ENCODE measurements around the gene OR2T27.
"Not testable (repeated sequence)": the region's sequence is repeated elsewhere in the genome, so short reads cannot be mapped to it uniquely, and the experiment has no call there.

Gene OR2T27

DNA sequence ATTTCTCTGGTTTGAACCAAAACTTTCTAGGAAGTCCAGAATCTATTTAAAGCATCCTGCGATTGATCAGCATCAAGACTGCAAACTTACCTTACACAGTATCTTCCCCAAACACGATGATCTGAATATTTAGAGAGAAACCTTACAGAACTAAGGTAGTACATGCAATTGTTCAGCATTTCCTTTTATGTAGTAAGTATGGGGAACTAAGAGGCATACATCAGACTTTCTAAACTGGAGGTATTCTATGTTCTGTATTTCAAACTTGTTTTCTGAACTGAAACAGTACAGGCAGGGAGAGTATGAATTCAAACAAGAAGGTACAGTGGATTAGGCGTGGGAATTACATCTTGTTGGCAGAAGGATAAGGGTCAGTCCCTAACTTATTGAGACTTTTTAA is at the start of gene OR2T27:
Gene OR2T27, minus strand, starts transcription at position 175 of the 400 bp plus-strand sequence. CDS start 4,644 bp downstream, outside the sequence.
- not testable (repeated sequence) for DNase-seq

- no peak for DNase-seq
These were observed 49.3 kb upstream of the OR2T27 start for GRCh38 chr1:248704606-248705005.

- no peak for DNase-seq
These were observed 48.3 kb upstream of the OR2T27 start for GRCh38 chr1:248703674-248704073.

DNA sequence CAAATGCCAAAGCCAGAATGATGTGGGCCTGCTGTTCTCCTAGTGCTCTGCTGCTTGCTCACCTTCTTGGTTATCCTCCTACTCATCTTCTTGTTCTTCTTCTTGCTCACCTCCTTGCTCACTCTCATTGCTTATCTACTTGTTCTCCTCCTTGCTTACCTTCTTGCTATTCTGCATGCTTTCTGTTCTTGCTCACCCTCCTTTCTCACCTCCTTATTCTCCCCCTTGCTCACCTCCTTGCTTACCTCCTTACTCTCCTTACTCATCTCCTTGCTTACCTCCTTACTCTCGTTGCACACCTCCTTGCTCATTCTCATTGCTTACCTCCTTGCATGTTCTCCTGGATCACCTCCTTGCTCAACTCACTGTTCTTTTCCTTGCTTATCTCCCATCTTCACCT is 47.4 kb upstream of the OR2T27 start, which contains the start of gene OR14I1:
Gene OR14I1, minus strand, starts transcription at position 53 of the 400 bp plus-strand sequence.
- no peak for DNase-seq

DNA sequence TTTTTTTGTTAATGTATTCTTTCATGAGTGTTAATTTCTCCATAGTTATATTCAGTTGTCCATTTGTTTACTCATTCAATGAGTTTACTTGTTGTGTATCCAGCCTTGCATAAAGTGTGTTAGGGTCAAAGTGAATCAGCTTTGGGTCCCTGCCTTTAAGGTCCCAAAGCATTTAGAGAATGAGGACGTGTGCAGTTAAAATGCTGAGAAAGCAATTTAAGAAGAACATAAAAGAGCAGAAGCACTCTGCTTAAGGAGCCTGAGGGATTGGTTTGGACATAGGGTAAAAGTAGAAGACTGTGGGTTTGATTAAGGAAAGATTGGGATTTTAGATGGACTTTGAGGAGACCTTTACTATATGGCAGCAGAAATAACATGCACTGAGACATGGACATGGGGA is 43.8 kb upstream of the OR2T27 start:
- no peak for DNase-seq

GRCh38 chr1:248697907-248698306 is 42.6 kb upstream of the OR2T27 start:
- DNase-seq: no peak

- DNase-seq: no peak
These were observed 41.4 kb upstream of the OR2T27 start for GRCh38 chr1:248696774-248697173.

DNA sequence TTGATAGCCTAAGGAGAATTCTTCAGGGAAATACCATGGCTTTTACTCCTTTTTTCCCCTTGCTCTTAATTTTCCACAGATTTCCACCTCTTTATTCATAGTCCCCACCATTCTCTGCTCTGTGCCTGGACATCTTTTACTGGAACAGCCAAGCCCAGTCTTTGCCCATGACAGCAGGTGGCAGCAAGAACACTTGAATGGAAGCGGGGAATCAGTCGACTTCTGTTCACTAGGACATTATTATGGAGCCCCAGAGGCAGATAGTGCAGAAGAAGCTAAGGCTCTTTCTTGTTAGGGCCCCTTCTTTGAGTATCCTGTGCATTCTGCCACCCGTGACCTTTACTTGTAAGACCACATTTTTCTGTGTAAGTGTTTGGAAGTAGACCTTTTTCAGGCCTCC is 40.9 kb upstream of the OR2T27 start:
- peak in 1 of 2 donors; percentile 2 for DNase-seq

- no peak for DNase-seq
These were observed 40.3 kb upstream of the OR2T27 start for GRCh38 chr1:248695451-248696132.

DNA sequence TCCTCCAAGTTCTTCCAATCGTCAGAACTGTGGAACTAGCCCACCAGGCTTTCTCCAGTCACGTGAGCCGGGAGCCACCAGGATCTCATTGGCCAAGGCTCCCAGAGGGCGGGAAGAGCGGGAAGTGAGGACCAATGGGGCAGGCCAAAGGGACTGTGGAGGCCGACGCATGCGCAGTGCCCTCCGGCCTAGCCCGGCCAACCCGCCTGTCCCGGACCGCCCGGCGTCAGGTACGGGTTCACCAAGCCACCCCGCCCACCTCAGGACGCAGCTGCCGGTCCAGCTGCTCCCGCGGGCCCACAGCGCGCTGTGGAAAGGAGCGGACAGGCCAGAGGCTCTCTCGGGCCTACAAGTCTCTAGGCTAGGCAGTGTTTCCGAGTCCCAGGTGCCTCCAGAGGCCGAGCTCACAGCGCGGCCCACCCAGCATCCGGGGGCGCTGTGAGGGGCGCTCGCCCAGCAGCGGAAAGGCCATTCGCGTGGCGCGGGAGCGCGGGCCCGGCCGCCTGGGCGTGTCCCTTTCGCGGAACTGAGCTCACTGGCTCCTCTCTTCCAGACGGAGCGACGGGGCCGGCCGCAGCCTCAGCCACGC is 36.3 kb upstream of the OR2T27 start:
- DNase-seq: no peak

DNA sequence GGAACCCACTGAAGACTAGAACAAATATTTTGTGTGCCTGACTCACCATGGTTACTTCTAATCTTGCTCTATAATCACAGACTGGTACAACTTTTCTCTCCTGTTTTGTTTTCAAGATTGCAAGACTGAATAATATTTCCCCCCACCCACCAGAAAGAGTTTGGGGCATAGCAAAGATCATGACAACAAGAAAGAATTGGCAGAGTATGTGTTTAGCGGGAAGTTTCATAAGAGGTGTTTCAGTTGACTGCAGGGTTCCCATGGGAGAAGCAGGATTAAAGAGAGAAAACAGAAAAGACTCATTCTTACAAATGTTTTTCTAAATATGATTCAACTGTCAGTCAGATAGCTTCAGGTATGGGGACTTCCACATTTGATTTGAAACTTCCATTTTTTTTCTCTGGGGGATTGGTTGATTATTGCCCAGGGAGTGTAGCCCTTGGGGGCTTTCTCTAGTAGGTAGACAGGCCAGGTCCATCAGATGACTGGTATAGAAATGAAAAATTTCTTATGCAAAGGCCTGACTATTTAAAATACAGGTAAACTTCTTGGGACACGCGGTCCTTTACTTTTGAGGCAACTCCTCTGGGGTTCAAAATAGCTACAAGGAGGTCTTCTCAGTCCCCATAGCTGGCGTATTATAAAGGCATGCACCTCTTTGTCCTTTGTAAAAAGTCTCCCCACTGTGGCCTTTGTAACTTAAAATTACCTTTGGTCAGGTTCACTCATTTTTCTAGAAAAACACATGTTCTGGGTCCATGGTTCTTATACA is 33.4 kb upstream of the OR2T27 start:
- DNase-seq: no peak

DNA sequence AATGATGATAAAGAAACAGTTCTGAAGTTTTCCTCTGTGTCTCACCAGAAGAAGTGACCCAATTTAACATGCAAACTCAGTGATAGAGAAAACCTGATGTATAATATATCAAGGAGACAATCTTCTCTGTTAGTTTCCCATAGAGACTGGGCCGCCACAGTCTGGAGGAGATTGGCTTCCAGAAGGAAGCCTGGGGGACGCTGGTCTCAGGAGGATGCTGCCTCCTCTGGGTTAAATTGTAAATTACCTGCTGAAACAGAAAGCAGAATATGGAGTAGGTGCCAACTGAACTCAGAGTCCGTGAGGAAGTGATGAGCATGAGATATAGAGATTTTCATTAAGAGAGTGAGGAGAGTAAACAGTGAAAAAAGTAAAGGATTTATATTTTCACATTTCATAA is 31.5 kb upstream of the OR2T27 start:
- DNase-seq: no peak

DNA sequence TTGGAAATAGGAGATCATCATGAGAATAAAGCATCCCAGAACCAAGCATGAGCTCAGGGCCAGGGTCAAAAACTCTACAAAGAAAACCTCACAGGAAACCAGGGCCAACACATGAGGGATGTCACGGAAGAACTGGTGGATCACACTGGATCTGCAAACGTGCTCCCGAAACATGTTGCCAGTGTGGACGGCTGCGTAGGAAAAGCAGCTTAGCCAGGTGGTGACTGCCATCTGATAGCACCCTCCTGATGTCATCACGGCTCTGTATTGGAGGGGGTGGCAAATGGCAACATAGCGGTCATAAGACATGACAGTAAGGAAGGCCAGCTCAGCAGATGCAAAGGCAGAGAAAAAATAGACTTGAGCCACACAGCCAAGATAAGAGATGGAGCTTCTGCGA is 26.3 kb upstream of the OR2T27 start:
- DNase-seq: no peak

DNA sequence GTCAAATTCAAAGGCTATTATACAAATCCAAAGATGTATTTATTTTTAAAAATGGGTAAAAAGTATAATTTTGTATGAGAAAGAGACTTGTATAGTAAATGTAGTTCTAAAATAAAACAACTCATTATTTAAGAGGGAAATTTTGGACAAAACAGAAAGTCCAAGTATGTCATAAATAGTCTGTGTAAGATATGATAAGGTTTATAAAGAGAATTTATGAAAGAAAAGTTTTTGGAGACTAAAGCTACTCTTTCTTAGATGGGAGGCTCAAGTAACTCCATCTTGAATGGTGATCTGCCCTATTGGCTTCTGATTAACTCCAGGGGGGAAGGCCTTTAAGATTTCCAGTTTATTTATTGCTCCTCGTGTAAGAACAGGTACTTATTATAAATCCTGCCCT is 14.7 kb upstream of the OR2T27 start:
- no peak for DNase-seq

DNA sequence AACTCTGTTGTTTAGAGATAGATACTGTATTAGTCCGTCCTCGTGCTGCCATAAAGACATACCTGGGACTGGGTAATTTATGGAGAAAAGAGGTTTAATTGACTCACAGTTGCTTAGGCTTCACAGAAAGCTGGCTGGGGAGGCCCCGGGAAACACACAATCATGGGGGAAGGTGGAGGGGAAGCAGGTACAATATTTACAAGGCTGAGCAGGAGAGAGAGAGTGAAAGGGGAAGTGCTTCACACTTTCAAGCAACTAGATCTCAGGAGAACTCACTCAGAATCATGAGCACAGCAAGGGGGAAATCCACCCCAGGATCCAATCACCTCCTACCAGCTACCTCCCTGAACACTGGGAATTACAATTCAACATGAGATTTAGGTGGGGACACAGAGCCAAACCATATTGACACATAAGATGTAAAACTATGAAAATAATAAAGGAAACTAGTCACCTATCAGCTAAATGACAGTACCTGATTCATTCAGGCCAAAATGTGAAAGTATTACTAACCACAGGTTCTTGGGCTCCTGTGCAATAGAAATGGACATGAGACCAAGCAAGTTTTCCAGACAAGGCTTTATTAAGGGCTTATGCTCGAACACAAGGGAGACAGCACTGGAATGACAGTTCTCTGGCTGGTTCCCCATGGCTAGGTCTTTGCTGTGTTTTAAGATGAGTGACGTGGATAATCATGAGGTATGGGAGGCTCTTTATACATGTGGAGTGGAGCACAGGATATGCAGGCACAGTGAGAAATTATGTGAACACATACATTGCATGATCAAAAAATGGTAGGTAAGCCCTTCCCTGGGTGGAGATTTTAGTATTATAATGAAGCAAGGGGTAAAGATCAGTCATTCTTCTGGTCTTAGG is 8.4 kb upstream of the OR2T27 start:
- DNase-seq: not testable (repeated sequence)

- not testable (repeated sequence) for DNase-seq
These were observed 1.5 kb upstream of the OR2T27 start for GRCh38 chr1:248656797-248657196.

- DNase-seq: not testable (repeated sequence)
These were observed 6.4 kb downstream of the OR2T27 start for GRCh38 chr1:248648770-248649536.

- not testable (repeated sequence) for DNase-seq
These were observed 10.2 kb downstream of the OR2T27 start, which contains the start of gene OR2T35 for GRCh38 chr1:248645178-248645577. OR2T35 (minus strand) TSS chr1:248645278; CDS start chr1:248639258, 6,020 bp downstream.

DNA sequence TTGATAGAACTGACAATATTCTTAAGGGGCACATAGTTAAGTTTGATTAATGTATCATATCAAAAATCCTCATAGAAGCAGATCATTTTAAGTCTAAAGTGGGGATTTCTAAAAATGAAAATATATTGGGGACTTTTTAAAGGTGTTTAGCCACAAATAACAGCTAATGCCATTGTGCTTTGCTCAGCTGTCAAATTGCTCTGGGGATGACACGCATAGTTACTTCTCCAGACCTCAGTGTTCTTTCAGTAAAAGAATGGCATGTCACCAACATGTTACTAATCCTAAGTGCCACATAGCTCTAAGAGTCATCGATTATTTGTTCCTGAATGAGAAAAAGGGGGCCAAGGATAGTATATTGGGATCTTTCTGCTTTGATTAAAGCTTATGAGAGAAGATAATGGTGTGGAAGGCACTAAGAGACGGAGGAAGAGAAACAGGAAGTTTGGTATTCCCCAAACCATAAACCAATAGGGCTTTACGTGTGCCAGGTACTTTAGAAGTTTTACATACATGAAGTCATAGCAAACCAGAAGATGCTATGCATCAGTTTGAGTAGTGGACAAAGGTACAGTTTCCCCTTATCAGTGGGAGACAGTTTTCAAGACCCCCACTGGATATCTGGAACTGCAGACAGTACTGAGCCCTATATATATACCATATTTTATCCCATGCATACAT is 12.2 kb downstream of the OR2T27 start:
- not testable (repeated sequence) for DNase-seq

DNA sequence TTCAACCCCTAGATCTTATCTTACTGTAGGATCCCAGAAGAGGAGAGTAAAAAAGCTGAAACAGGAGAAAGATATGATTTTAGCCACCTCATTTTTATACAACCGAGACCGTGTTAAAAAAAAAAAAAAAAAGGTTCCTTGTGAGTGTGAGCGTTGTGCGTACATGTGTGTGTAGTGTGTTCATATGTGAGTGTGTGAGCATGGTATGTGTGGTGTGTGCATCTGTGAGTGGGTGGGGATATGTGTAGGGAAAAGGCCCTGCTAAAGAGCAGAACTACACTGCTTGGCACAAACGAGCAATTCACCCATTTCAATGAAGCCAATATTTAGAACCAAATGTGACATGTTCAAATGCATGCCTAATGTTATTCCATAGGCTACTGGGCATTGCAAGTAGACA is 13.7 kb downstream of the OR2T27 start:
- DNase-seq: not testable (repeated sequence)

DNA sequence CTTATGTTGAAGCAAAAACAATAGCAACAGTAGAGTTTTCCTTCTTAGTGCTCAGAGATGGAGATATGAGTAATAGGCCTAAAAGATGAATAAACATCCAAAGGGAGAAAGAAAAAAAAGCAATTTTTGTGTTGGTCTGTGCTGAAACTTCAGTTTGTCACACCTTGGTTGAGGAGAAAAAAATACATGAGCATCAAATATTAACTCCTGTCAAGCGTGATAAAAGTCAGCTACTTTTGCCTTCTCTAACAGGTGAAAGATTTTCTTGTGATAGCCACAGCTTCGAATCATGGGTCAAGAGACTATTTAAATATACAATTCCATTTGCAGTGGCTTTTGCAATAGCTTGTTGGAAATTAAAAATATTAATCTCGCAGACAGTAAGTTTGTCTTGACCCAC is 14.4 kb downstream of the OR2T27 start:
- DNase-seq: not testable (repeated sequence)
